Cardiac muscle cell (in vitro differentiated cells and primary cell): ENCODE measurements around the gene TNRC6C. TPM values are rescaled to one million over a fixed set of nuclear protein-coding genes. Genes with fewer than 3 reads are reported as not detected.
A peak's percentile ranks its signal among the peaks of the same experiment; 100 is the strongest.

Experiments used
- DNase-seq, 2 donors: peaks; one replicate each; pipeline versions ENCODE4 v3.0.0 to v3.0.0-alpha.2; 2010 to 2017; ENCODE audit warnings: low read depth in 1 of 2, low spot score in 1 of 2
- H3K27ac ChIP-seq: fragments of 200-600 bp; sonication (generic); 2 replicates; pipeline ENCODE4 v1.5.1; 2016
- H3K27me3 ChIP-seq: fragments of 200-600 bp; sonication (generic); 2 replicates; pipeline ENCODE4 v1.6.0; 2016; ENCODE audit warnings: control low read depth
- H3K36me3 ChIP-seq: fragments of 200-600 bp; sonication (generic); 2 replicates; pipeline ENCODE4 v1.5.1; 2016; ENCODE audit warnings: control low read depth
- H3K4me1 ChIP-seq: fragments of 200-600 bp; sonication (generic); 2 replicates; pipeline ENCODE4 v1.8.1; 2017; ENCODE audit warnings: low read depth, mild to moderate bottlenecking, mixed run types
- H3K4me3 ChIP-seq: fragments of 200-600 bp; sonication (generic); 2 replicates; pipeline ENCODE4 v1.5.1; 2016; ENCODE audit warnings: mild to moderate bottlenecking
- H3K9me3 ChIP-seq: fragments of 200-600 bp; sonication (generic); 2 replicates; pipeline ENCODE4 v1.5.1; 2017; ENCODE audit warnings: low read depth, mild to moderate bottlenecking, control low read depth
- CTCF ChIP-seq: IDR thresholded peaks from 2 replicates; pipeline ENCODE4 v1.5.1; 2012; ENCODE audit warnings: low read depth, mild to moderate bottlenecking, low read length
- polyA plus RNA-seq: library from polyadenylated mRNA; unstranded; fragments of >200 nt; fragmentation: Nextera tagmentation; extraction: Ambion mirVana; gene quantifications from 2 replicates; pipeline ENCODE4 v1.2.1, GENCODE V29; 2016
- total RNA-seq: library from RNA; depleted of rRNA; stranded (reverse); fragments of >200 nt; gene quantifications from 2 replicates; pipeline ENCODE4 v1.2.3, GENCODE V29; 2016

TNRC6C gene
- total and polyA plus RNA-seq, 2 experiments from 2014 or later = 6.5 to 13.3 TPM

- peaks cover 17% of the 10 kb centered on the region for H3K4me1 ChIP-seq
- no peaks in the 10 kb centered on the region for H3K9me3 ChIP-seq
- DNase-seq = no peak
- H3K27ac ChIP-seq = peak overlapping the region; percentile 95
- TF ChIP-seq CTCF = no peak
- H3K36me3 ChIP-seq = peaks cover 53% of the 10 kb centered on the region
- no peak overlapping the region for H3K4me3 ChIP-seq
- no peaks in the 10 kb centered on the region for H3K27me3 ChIP-seq
Observed at GRCh38 chr17:78082988-78083387, 124.5 kb downstream of the TNRC6C start.

- Histone ChIP-seq H3K4me3 (no peak overlapping the region), H3K4me1 (peaks cover 17% of the 10 kb centered on the region), H3K27me3 (no peaks in the 10 kb centered on the region), H3K9me3 (no peaks in the 10 kb centered on the region), H3K27ac (no peak overlapping the region), H3K36me3 (peaks cover 52% of the 10 kb centered on the region)
- TF ChIP-seq CTCF = no peak
- no peak for DNase-seq
Observed at GRCh38 chr17:78086740-78087139, 128.2 kb downstream of the TNRC6C start.

- Histone ChIP-seq H3K36me3 (peaks cover 50% of the 10 kb centered on the region), H3K27me3 (no peaks in the 10 kb centered on the region), H3K27ac (no peak overlapping the region), H3K4me1 (no peaks in the 10 kb centered on the region), H3K4me3 (no peak overlapping the region), H3K9me3 (no peaks in the 10 kb centered on the region)
- DNase-seq = no peak
- TF ChIP-seq CTCF = no peak
Observed at GRCh38 chr17:78088529-78088928, 130.0 kb downstream of the TNRC6C start.

GRCh38 chr17:78089576-78090281 lies 131.2 kb downstream of the TNRC6C start:
- peaks cover 49% of the 10 kb centered on the region for H3K36me3 ChIP-seq
- no peaks in the 10 kb centered on the region for H3K27me3 ChIP-seq
- H3K4me1 ChIP-seq = no peaks in the 10 kb centered on the region
- no peaks in the 10 kb centered on the region for H3K9me3 ChIP-seq
- DNase-seq = no peak
- TF ChIP-seq CTCF = no peak
- peak overlapping the region; percentile 26 for H3K27ac ChIP-seq
- H3K4me3 ChIP-seq = no peak overlapping the region

- no peaks in the 10 kb centered on the region for H3K27me3 ChIP-seq
- H3K36me3 ChIP-seq = peaks cover 44% of the 10 kb centered on the region
- no peak for TF ChIP-seq CTCF
Observed at GRCh38 chr17:78092794-78093324, 134.4 kb downstream of the TNRC6C start.

More at GRCh38 chr17:78092794-78093324, 134.4 kb downstream of the TNRC6C start:
- Histone ChIP-seq H3K9me3 (no peaks in the 10 kb centered on the region), H3K27ac (no peak overlapping the region), H3K4me1 (no peaks in the 10 kb centered on the region), H3K4me3 (no peak overlapping the region)
- no peak for DNase-seq
